ENCODE data around the gene ERRFI1. TPM values are rescaled to one million over a fixed set of nuclear protein-coding genes. Genes with fewer than 3 reads are reported as not detected.

The ERRFI1 gene
- total RNA-seq = 179 and 215 TPM in 2 replicates

GRCh38 chr1:8026153-8026975 is at the start of gene ERRFI1:
Gene ERRFI1, minus strand, starts transcription at chr1:8026309. Its CDS starts 10,690 bp downstream, at chr1:8015619.

Other genes with a start within 250 kb of the ERRFI1 start
- 1.1 and 1.5 TPM in 2 replicates for gene PER3, start 242.0 kb downstream of the ERRFI1 start, total RNA-seq
- gene UTS2, start 173.2 kb downstream of the ERRFI1 start, total RNA-seq = not detected in 2 replicates
- gene TNFRSF9, start 85.5 kb downstream of the ERRFI1 start, total RNA-seq = not detected in 2 replicates
- gene PARK7, start 64.6 kb downstream of the ERRFI1 start, total RNA-seq = 200 and 277 TPM in 2 replicates